Suprapubic skin (tissue), 4 donors: ENCODE data around the gene CCDC40. TPM values are rescaled to one million over a fixed set of nuclear protein-coding genes. Genes with fewer than 3 reads are reported as not detected.

Source experiments
- DNase-seq, 2 donors: peaks; one replicate each; pipeline ENCODE4 v3.0.0-alpha.2; 2019; ENCODE audit warnings: low spot score in 2 of 2
- H3K27ac ChIP-seq: fragments of 200-600 bp; sonication (generic); one replicate; pipeline ENCODE4 v1.5.1; 2019
- H3K27me3 ChIP-seq: fragments of 200-600 bp; sonication (generic); one replicate; pipeline ENCODE4 v1.5.1; 2019
- H3K36me3 ChIP-seq: fragments of 200-600 bp; sonication (generic); one replicate; pipeline ENCODE4 v1.5.1; 2019
- H3K4me1 ChIP-seq: fragments of 200-600 bp; sonication (generic); one replicate; pipeline ENCODE4 v1.5.1; 2019
- H3K4me3 ChIP-seq: fragments of 200-600 bp; sonication (generic); one replicate; pipeline ENCODE4 v1.5.1; 2019; ENCODE audit warnings: mild to moderate bottlenecking
- H3K9me3 ChIP-seq: fragments of 200-600 bp; sonication (generic); one replicate; pipeline ENCODE4 v1.5.1; 2019
- CTCF ChIP-seq, 2 donors: fragments of 200-600 bp in 1 of 2; fragments of 450-650 bp in 1 of 2; sonication (generic) in 1 of 2; IDR thresholded peaks; one replicate each; pipeline ENCODE4 v1.5.1; 2016 to 2019; ENCODE audit warnings: antibody characterized with exemption in 2 of 2, mild to moderate bottlenecking in 1 of 2, moderate library complexity in 1 of 2
- EP300 ChIP-seq: sonication (generic); formaldehyde crosslinking; IDR thresholded peaks from one replicate; pipeline ENCODE4 v1.6.1; 2017; ENCODE audit warnings: antibody characterized with exemption
- POLR2A ChIP-seq, 2 donors: fragments of 450-650 bp; IDR thresholded peaks; one replicate each; pipeline ENCODE4 v1.6.1; 2017; ENCODE audit warnings: antibody characterized with exemption in 2 of 2, mild to moderate bottlenecking in 2 of 2, moderate library complexity in 2 of 2
- POLR2AphosphoS5 ChIP-seq, 3 donors: sonication (generic); formaldehyde crosslinking; IDR thresholded peaks; one replicate each; pipeline ENCODE4 v1.6.1; 2017; ENCODE audit warnings: antibody characterized with exemption in 3 of 3
- WGBS: methylation state at CpG from one replicate; pipeline ENCODE4 v1.1.5; 2018; 5-methylcytosine and 5-hydroxymethylcytosine counted together
- total RNA-seq, 4 donors: library from RNA; depleted of rRNA; stranded (reverse); fragments of >200 nt; gene quantifications; one replicate each; pipeline ENCODE4 v1.1.0, GENCODE V29; 2016

CCDC40 gene
- total RNA-seq, 4 donors from 2014 or later: 1.2 to 4.4 (median 2.9) TPM

GRCh38 chr17:79995696-79996095 lies 40.7 kb upstream of the CCDC40 start:
- H3K27ac ChIP-seq: no peak overlapping the region
- 92% methylated on average over 8 of the region's 8 CpGs for WGBS
- H3K27me3 ChIP-seq: no peaks in the 10 kb centered on the region
- H3K4me1 ChIP-seq: peaks cover 35% of the 10 kb centered on the region
- H3K36me3 ChIP-seq: no peaks in the 10 kb centered on the region
- DNase-seq: no peak
- H3K4me3 ChIP-seq: no peak overlapping the region
- H3K9me3 ChIP-seq: no peaks in the 10 kb centered on the region
- no peak for TF ChIP-seq EP300

- no peaks in the 10 kb centered on the region for H3K27me3 ChIP-seq
- no peaks in the 10 kb centered on the region for H3K36me3 ChIP-seq
- no peak overlapping the region for H3K4me3 ChIP-seq
- H3K27ac ChIP-seq: no peak overlapping the region
- DNase-seq: no peak
- H3K9me3 ChIP-seq: no peaks in the 10 kb centered on the region
- WGBS: 83% methylated on average over 12 of the region's 12 CpGs
- H3K4me1 ChIP-seq: peaks cover 34% of the 10 kb centered on the region
- no peak for TF ChIP-seq POLR2AphosphoS5 (IDR thresholded peaks at IDR 0.05)
- TF ChIP-seq CTCF (IDR thresholded peaks at IDR 0.05): no peak
- TF ChIP-seq EP300: no peak
- no peak for TF ChIP-seq POLR2A (IDR thresholded peaks at IDR 0.05)
These were observed 40.2 kb upstream of the CCDC40 start for GRCh38 chr17:79996291-79996690.

DNA sequence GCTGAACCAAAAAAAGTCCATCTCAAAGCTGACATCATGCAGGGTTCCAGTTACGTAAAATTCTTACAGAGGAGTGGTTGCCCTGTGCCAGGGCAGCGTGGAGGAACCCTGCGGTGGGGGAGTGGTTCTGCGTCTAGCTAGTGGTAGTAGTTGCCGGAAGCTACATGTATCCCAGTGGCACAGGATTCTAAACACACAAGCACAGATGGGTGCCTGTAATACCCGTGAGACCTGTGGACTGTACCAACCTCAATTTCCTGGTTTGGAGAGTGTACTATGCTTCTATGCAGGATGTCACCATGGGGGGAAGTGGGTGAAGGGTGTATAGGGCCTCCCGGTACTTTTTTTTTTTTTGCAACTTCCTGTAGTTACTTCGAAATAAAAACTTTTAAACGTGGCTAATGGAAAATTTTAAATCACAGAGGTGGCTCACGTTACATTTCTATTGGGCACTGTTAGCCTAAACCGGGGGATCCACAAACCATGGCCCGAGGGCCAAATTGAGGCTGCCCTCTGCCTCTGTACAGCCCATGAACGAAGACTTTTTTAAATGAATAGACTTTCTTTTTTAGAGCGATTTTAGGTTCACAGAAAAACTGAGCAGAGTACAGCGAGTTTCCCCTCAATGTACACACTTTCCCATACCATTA lies 39.3 kb upstream of the CCDC40 start:
- Histone ChIP-seq H3K4me3 (no peak overlapping the region), H3K9me3 (no peaks in the 10 kb centered on the region), H3K27me3 (no peaks in the 10 kb centered on the region), H3K36me3 (no peaks in the 10 kb centered on the region), H3K27ac (no peak overlapping the region), H3K4me1 (peaks cover 26% of the 10 kb centered on the region)
- no peak for DNase-seq
- WGBS: 70% methylated on average over 14 of the region's 15 CpGs
- no peak for TF ChIP-seq POLR2AphosphoS5 (IDR thresholded peaks at IDR 0.05)
- no peak for TF ChIP-seq CTCF (IDR thresholded peaks at IDR 0.05)
- no peak for TF ChIP-seq EP300
- TF ChIP-seq POLR2A (IDR thresholded peaks at IDR 0.05): no peak

GRCh38 chr17:80000136-80000535 lies 36.3 kb upstream of the CCDC40 start:
- Histone ChIP-seq H3K9me3 (no peaks in the 10 kb centered on the region), H3K27me3 (no peaks in the 10 kb centered on the region), H3K4me1 (peaks cover 3% of the 10 kb centered on the region), H3K27ac (no peak overlapping the region), H3K4me3 (no peak overlapping the region), H3K36me3 (peaks cover 4% of the 10 kb centered on the region)
- TF ChIP-seq POLR2A (IDR thresholded peaks at IDR 0.05): no peak
- no peak for TF ChIP-seq CTCF (IDR thresholded peaks at IDR 0.05)
- no peak for TF ChIP-seq EP300
- TF ChIP-seq POLR2AphosphoS5 (IDR thresholded peaks at IDR 0.05): no peak
- no peak for DNase-seq
- WGBS: 92% methylated on average over 4 of the region's 7 CpGs

DNA sequence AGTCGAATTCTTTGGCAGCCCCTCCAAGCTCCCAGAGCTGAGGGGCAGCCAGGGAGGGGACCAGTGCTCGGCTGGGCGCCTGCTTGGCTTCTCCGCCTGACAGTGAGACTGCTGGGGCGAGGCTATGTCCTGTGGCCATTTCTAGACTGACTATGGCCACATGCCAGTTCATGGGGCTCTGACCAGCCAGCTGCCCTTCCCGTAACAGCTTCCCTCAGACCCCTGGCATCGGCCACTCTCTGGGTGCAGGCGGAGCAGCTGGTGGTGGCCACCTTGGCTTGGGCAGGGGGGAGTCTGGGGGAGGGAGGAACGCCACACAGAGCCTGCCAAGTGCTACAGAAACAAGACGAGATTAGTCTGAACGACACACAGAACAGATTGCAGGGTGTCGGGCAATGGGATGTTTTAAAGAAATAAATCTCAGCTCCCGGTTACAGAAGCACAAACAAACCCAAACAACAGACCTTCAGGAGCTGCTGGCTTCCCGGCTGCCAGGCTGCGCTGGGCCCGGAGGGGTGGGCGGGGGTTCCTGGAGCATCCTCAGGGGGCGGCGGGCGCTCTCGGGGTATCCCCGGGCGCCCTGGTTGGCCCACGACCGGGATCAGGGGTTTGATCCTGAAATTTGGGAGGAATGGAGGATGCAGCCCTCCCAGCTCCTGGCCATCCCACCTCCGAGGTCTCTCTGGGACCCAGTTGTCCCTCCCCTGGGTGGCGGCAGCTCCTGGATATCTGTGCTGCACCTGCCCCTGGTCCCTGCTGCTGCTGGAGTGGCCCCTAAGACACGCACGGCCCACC lies 35.3 kb upstream of the CCDC40 start:
- 90% methylated on average over 27 of the region's 29 CpGs for WGBS
- Histone ChIP-seq H3K4me1 (peaks cover 9% of the 10 kb centered on the region), H3K27ac (no peak overlapping the region), H3K9me3 (no peaks in the 10 kb centered on the region), H3K27me3 (no peaks in the 10 kb centered on the region), H3K36me3 (peaks cover 4% of the 10 kb centered on the region), H3K4me3 (no peak overlapping the region)
- no peak for TF ChIP-seq EP300
- TF ChIP-seq POLR2A (IDR thresholded peaks at IDR 0.05): no peak
- DNase-seq: no peak

DNA sequence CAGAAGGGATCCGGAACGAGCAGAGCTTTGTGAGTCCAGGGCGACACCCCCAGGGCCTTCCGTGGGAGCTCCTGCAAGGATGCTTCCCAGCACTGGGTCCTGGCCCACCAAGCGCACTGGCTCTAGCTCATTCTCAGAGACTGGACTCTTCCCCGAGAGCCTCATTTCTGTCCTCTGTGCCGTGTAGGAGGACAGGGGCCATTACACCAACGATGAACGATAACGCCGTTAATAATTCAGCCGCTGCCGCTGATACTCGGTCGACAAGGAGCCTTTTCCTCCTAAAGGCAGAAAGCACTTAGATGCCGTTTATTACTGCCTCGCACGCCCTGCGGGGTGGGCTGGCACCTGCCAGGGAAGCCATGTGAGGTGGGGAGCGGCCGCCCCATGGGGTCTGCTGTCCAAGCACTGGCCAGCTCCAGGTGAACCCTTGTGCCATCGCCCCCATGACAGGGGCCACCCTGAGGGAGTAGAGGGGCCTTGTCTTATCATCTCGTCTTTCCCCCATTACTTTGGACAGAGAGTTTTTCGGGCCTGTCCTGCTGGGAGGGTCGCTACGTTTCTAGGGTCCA lies 34.3 kb upstream of the CCDC40 start:
- peaks cover 4% of the 10 kb centered on the region for H3K36me3 ChIP-seq
- TF ChIP-seq CTCF (IDR thresholded peaks at IDR 0.05) (no peak), POLR2AphosphoS5 (IDR thresholded peaks at IDR 0.05) (no peak), POLR2A (IDR thresholded peaks at IDR 0.05) (no peak), EP300 (no peak)
- no peaks in the 10 kb centered on the region for H3K27me3 ChIP-seq
- peaks cover 11% of the 10 kb centered on the region for H3K4me1 ChIP-seq
- H3K4me3 ChIP-seq: no peak overlapping the region
- no peak overlapping the region for H3K27ac ChIP-seq
- 93% methylated on average over 20 of the region's 26 CpGs for WGBS
- no peaks in the 10 kb centered on the region for H3K9me3 ChIP-seq
- no peak for DNase-seq
